SK-N-SH (cell line): ENCODE measurements around the gene CD33. TPM values are rescaled to one million over a fixed set of nuclear protein-coding genes. Genes with fewer than 3 reads are reported as not detected.

Experiments used
- CTCF ChIA-PET: fragments of 300-600, 350-600 bp; formaldehyde crosslinking; extraction: SDS; loops from one replicate; lab custom pipeline; 2021; lab: Yijun Ruan, JAX
- POLR2A ChIA-PET: fragments of 350-600 bp; sonication (Branson Sonifier 250); formaldehyde crosslinking; extraction: SDS; loops from one replicate; lab custom pipeline; 2020; ENCODE audit warnings: antibody characterized with exemption, inconsistent platforms; lab: Yijun Ruan, JAX
- DNase-seq: peaks from one replicate; pipeline ENCODE4 v3.0.0; 2012
- H2AFZ ChIP-seq: fragments of 200-600 bp; sonication (generic); 2 replicates; pipeline ENCODE4 v1.8.1; 2016; ENCODE audit warnings: antibody characterized with exemption, mild to moderate bottlenecking, low read depth
- H3F3A ChIP-seq: fragments of 200-600 bp; sonication (generic); replicated peaks from 2 replicates; pipeline ENCODE3; 2016; ENCODE audit warnings: antibody characterized with exemption, mild to moderate bottlenecking; ENCODE audit not compliant: insufficient read depth
- H3K27ac ChIP-seq, 2 experiments: fragments of 200-500 bp in 1 of 2; fragments of 200-600 bp in 1 of 2; sonication (Bioruptor generic) in 1 of 2; sonication (generic), shearing (Covaris generic) in 1 of 2; 2 replicates each; pipeline versions ENCODE4 v1.5.1 to v1.6.1; 2014 to 2016; ENCODE audit warnings: low read depth in 2 of 2, inconsistent platforms in 1 of 2, low read length in 1 of 2, mild to moderate bottlenecking in 1 of 2, mixed read lengths in 1 of 2
- H3K27me3 ChIP-seq: fragments of 200-600 bp; sonication (generic), shearing (Covaris generic); 2 replicates; pipeline ENCODE4 v1.6.1; 2016; ENCODE audit warnings: mixed run types; ENCODE audit not compliant: insufficient read depth
- H3K36me3 ChIP-seq, 2 experiments: fragments of 200-500 bp in 1 of 2; fragments of 200-600 bp in 1 of 2; sonication (Bioruptor generic) in 1 of 2; sonication (generic) in 1 of 2; replicated peaks in 1 of 2; 2 replicates each; pipeline versions ENCODE3 to v1.5.1; 2014 to 2016; ENCODE audit warnings: low read length in 1 of 2, mild to moderate bottlenecking in 1 of 2; ENCODE audit not compliant: insufficient read depth in 2 of 2, control insufficient read depth in 1 of 2
- H3K4me1 ChIP-seq, 2 experiments: fragments of 200-500 bp in 1 of 2; fragments of 200-600 bp in 1 of 2; sonication (Bioruptor generic) in 1 of 2; sonication (generic), shearing (Covaris generic) in 1 of 2; 2 replicates each; pipeline versions ENCODE4 v1.5.1 to v1.6.1; 2014 to 2016; ENCODE audit warnings: low read depth in 1 of 2, low read length in 1 of 2, mixed run types in 1 of 2; ENCODE audit not compliant: insufficient read depth in 2 of 2, control insufficient read depth in 1 of 2
- H3K4me2 ChIP-seq: fragments of 200-600 bp; sonication (generic), shearing (Covaris generic); 2 replicates; pipeline ENCODE4 v1.6.1; 2017; ENCODE audit warnings: mixed run types
- H3K4me3 ChIP-seq, 2 experiments: fragments of 200-500 bp in 1 of 2; fragments of 200-600 bp in 1 of 2; sonication (Bioruptor generic) in 1 of 2; sonication (generic), shearing (Covaris generic) in 1 of 2; 2 replicates each; pipeline versions ENCODE4 v1.5.1 to v1.8.1; 2014 to 2016; ENCODE audit warnings: low read depth in 2 of 2, inconsistent platforms in 1 of 2, low read length in 1 of 2, mild to moderate bottlenecking in 1 of 2, mixed read lengths in 1 of 2, moderate library complexity in 1 of 2
- H3K79me2 ChIP-seq: fragments of 200-600 bp; sonication (generic); 2 replicates; pipeline ENCODE4 v1.8.1; 2017; ENCODE audit warnings: mild to moderate bottlenecking; ENCODE audit not compliant: insufficient read depth
- H3K9ac ChIP-seq: fragments of 200-600 bp; sonication (generic); 2 replicates; pipeline ENCODE4 v1.6.1; 2017; ENCODE audit warnings: mixed run types
- H3K9me2 ChIP-seq: fragments of 200-600 bp; sonication (generic); 2 replicates; pipeline ENCODE4 v1.6.1; 2017; ENCODE audit warnings: mixed run types
- H3K9me3 ChIP-seq: fragments of 200-600 bp; sonication (generic); 2 replicates; pipeline ENCODE4 v1.6.1; 2017; ENCODE audit warnings: mixed run types, mild to moderate bottlenecking, moderate library complexity
- H4K20me1 ChIP-seq: fragments of 200-600 bp; sonication (generic); 2 replicates; pipeline ENCODE4 v1.6.1; 2017; ENCODE audit warnings: mild to moderate bottlenecking, mixed run types; ENCODE audit not compliant: insufficient read depth
- CHD2 ChIP-seq: fragments of 150-350 bp; IDR thresholded peaks from 2 replicates; pipeline ENCODE4 v1.6.1; 2018; ENCODE audit warnings: low read length; ENCODE audit not compliant: partially characterized antibody
- ELF1 ChIP-seq: IDR thresholded peaks from 2 replicates; pipeline ENCODE4 v1.4.0; 2012
- FOSL2 ChIP-seq: IDR thresholded peaks from 2 replicates; pipeline ENCODE4 v1.4.0; 2012; ENCODE audit warnings: low read depth, mild to moderate bottlenecking, moderate library complexity, borderline replicate concordance
- FOXM1 ChIP-seq: IDR thresholded peaks from 2 replicates; pipeline ENCODE4 v1.4.0; 2012; ENCODE audit warnings: low read depth, mild to moderate bottlenecking
- IRF3 ChIP-seq: fragments of 150-350 bp; IDR thresholded peaks from 2 replicates; pipeline ENCODE4 v1.6.1; 2016; ENCODE audit warnings: mild to moderate bottlenecking, low read depth, low read length
- NFIC ChIP-seq: IDR thresholded peaks from 2 replicates; pipeline ENCODE4 v1.4.0; 2012; ENCODE audit warnings: borderline replicate concordance
- RXRA ChIP-seq: IDR thresholded peaks from 2 replicates; pipeline ENCODE4 v1.4.0; 2012; ENCODE audit warnings: low read depth, mild to moderate bottlenecking, borderline replicate concordance
- SIN3A ChIP-seq: IDR thresholded peaks from 2 replicates; pipeline ENCODE4 v1.6.1; 2012; ENCODE audit warnings: low read depth, mild to moderate bottlenecking, low read length, moderate library complexity, borderline replicate concordance
- SMC3 ChIP-seq: IDR thresholded peaks from 2 replicates; pipeline ENCODE4 v1.6.1; 2012; ENCODE audit warnings: low read depth, low read length, improper control_type of control experiment
- TAF1 ChIP-seq: IDR thresholded peaks from 2 replicates; pipeline ENCODE4 v1.6.1; 2012; ENCODE audit warnings: low read depth, mild to moderate bottlenecking, low read length, moderate library complexity, borderline replicate concordance
- WGBS: methylation state at CpG from one replicate; pipeline ENCODE4 v1.1.6; 2017; ENCODE audit warnings: low lambda C conversion rate; 5-methylcytosine and 5-hydroxymethylcytosine counted together
- polyA plus RNA-seq, 3 experiments: library from polyadenylated mRNA; depleted of rRNA; stranded (reverse); fragments of >200 nt; gene quantifications; 2 replicates each; pipeline ENCODE4 v1.2.3, GENCODE V29; 2012
- TF ChIP-seq, protein P1 (sequence below): IDR thresholded peaks from 2 replicates; pipeline ENCODE4 v1.4.0; 2012; ENCODE audit warnings: low read depth, borderline replicate concordance
- TF ChIP-seq, protein P2 (sequence below): IDR thresholded peaks from 2 replicates; pipeline ENCODE4; 2012
- TF ChIP-seq, protein P3 (sequence below): IDR thresholded peaks from 2 replicates; pipeline ENCODE4 v1.6.1; 2012; ENCODE audit warnings: mild to moderate bottlenecking, low read depth, low read length, moderate library complexity

The CD33 gene
- polyA plus RNA-seq, 1 of the 3 experiments (the other 2 are of a cell fraction) = 0.36 TPM

GRCh38 chr19:51185069-51185867 is 39.6 kb upstream of the CD33 start:
- CTCF ChIA-PET = no interaction called here
- TF ChIP-seq CHD2 (no peak), TAF1 (no peak), FOXM1 (no peak), FOSL2 (no peak), SIN3A (no peak), ELF1 (no peak), SMC3 (no peak), IRF3 (no peak), RXRA (no peak), NFIC (no peak)
- TF ChIP-seq, protein P1, sequence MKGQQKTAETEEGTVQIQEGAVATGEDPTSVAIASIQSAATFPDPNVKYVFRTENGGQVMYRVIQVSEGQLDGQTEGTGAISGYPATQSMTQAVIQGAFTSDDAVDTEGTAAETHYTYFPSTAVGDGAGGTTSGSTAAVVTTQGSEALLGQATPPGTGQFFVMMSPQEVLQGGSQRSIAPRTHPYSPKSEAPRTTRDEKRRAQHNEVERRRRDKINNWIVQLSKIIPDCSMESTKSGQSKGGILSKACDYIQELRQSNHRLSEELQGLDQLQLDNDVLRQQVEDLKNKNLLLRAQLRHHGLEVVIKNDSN = no peak
- TF ChIP-seq, protein P2, sequence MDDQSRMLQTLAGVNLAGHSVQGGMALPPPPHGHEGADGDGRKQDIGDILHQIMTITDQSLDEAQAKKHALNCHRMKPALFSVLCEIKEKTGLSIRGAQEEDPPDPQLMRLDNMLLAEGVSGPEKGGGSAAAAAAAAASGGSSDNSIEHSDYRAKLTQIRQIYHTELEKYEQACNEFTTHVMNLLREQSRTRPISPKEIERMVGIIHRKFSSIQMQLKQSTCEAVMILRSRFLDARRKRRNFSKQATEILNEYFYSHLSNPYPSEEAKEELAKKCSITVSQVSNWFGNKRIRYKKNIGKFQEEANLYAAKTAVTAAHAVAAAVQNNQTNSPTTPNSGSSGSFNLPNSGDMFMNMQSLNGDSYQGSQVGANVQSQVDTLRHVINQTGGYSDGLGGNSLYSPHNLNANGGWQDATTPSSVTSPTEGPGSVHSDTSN = no peak
- TF ChIP-seq, protein P3, sequence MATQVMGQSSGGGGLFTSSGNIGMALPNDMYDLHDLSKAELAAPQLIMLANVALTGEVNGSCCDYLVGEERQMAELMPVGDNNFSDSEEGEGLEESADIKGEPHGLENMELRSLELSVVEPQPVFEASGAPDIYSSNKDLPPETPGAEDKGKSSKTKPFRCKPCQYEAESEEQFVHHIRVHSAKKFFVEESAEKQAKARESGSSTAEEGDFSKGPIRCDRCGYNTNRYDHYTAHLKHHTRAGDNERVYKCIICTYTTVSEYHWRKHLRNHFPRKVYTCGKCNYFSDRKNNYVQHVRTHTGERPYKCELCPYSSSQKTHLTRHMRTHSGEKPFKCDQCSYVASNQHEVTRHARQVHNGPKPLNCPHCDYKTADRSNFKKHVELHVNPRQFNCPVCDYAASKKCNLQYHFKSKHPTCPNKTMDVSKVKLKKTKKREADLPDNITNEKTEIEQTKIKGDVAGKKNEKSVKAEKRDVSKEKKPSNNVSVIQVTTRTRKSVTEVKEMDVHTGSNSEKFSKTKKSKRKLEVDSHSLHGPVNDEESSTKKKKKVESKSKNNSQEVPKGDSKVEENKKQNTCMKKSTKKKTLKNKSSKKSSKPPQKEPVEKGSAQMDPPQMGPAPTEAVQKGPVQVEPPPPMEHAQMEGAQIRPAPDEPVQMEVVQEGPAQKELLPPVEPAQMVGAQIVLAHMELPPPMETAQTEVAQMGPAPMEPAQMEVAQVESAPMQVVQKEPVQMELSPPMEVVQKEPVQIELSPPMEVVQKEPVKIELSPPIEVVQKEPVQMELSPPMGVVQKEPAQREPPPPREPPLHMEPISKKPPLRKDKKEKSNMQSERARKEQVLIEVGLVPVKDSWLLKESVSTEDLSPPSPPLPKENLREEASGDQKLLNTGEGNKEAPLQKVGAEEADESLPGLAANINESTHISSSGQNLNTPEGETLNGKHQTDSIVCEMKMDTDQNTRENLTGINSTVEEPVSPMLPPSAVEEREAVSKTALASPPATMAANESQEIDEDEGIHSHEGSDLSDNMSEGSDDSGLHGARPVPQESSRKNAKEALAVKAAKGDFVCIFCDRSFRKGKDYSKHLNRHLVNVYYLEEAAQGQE = no peak
- Histone ChIP-seq H3K4me3 (no peak overlapping the region), H3F3A (no peaks in the 10 kb centered on the region), H2AFZ (no peak overlapping the region), H3K9me2 (no peaks in the 10 kb centered on the region), H3K27me3 (peaks cover 52% of the 10 kb centered on the region), H4K20me1 (no peaks in the 10 kb centered on the region), H3K79me2 (no peaks in the 10 kb centered on the region), H3K9ac (no peak overlapping the region), H3K27ac (no peak overlapping the region), H3K4me2 (no peak overlapping the region), H3K9me3 (no peaks in the 10 kb centered on the region), H3K36me3 (no peaks in the 10 kb centered on the region), H3K4me1 (no peaks in the 10 kb centered on the region)
- POLR2A ChIA-PET = no interaction called here
- 14% methylated on average over 14 of the region's 25 CpGs for WGBS
- no peak for DNase-seq
